CD14-positive monocyte (primary cell): ENCODE results near the gene NCOA6. TPM values are rescaled to one million over a fixed set of nuclear protein-coding genes. Genes with fewer than 3 reads are reported as not detected.

Experiments
- DNase-seq, 3 donors: peaks; one replicate each; pipeline ENCODE4 v3.0.0-alpha.2; 2011 to 2022
- H2AFZ ChIP-seq: 2 replicates; pipeline ENCODE4 v1.6.0; 2012; ENCODE audit warnings: mild to moderate bottlenecking, low read depth, low read length, inconsistent platforms; ENCODE audit not compliant: insufficient read depth, poor library complexity, severe bottlenecking
- H3K27ac ChIP-seq, 2 donors: 1 replicate in 1 of 2; 2 replicates in 1 of 2; pipeline ENCODE4 v1.5.1; 2012 to 2013; ENCODE audit warnings: low read length in 2 of 2, control low read depth in 1 of 2, inconsistent platforms in 1 of 2, low read depth in 1 of 2, mild to moderate bottlenecking in 1 of 2
- H3K27me3 ChIP-seq, 2 donors: one replicate each; pipeline versions ENCODE4 v1.6.0 to v1.6.1; 2011 to 2013; ENCODE audit warnings: low read length in 2 of 2; ENCODE audit not compliant: control insufficient read depth in 2 of 2, insufficient read depth in 2 of 2
- H3K36me3 ChIP-seq, 2 donors: replicated peaks in 1 of 2; 1 replicate in 1 of 2; 2 replicates in 1 of 2; pipeline versions ENCODE4 v1.5.1 to v1.6.1; 2012 to 2013; ENCODE audit warnings: low read length in 2 of 2, control low read depth in 1 of 2, inconsistent platforms in 1 of 2, mild to moderate bottlenecking in 1 of 2; ENCODE audit not compliant: insufficient read depth in 2 of 2, control insufficient read depth in 1 of 2
- H3K4me1 ChIP-seq, 2 donors: 1 replicate in 1 of 2; 2 replicates in 1 of 2; pipeline versions ENCODE4 v1.5.1 to v1.6.1; 2012 to 2013; ENCODE audit warnings: low read length in 2 of 2, control low read depth in 1 of 2, inconsistent platforms in 1 of 2, mild to moderate bottlenecking in 1 of 2, moderate library complexity in 1 of 2; ENCODE audit not compliant: insufficient read depth in 2 of 2, control insufficient read depth in 1 of 2
- H3K4me2 ChIP-seq: replicated peaks from 2 replicates; pipeline ENCODE3; 2012; ENCODE audit warnings: low read length, moderate library complexity, mild to moderate bottlenecking; ENCODE audit not compliant: poor library complexity, severe bottlenecking; ENCODE audit errors: extremely low read depth
- H3K4me3 ChIP-seq, 3 experiments: fragments of 200-600 bp in 1 of 3; sonication (generic) in 1 of 3; replicated peaks in 1 of 3; 1 replicate in 2 of 3; 2 replicates in 1 of 3; pipeline ENCODE4 v1.5.1; 2011 to 2013; ENCODE audit warnings: low read length in 3 of 3, mild to moderate bottlenecking in 3 of 3, control low read depth in 2 of 3, low read depth in 2 of 3, inconsistent platforms in 1 of 3, moderate library complexity in 1 of 3
- H3K79me2 ChIP-seq: 2 replicates; pipeline ENCODE4 v1.6.0; 2012; ENCODE audit warnings: mild to moderate bottlenecking, control low read depth, inconsistent platforms, low read length, moderate library complexity; ENCODE audit not compliant: insufficient read depth
- H3K9ac ChIP-seq: 2 replicates; pipeline ENCODE4 v1.6.0; 2017; ENCODE audit warnings: low read length, mild to moderate bottlenecking; ENCODE audit not compliant: insufficient read depth, poor library complexity, severe bottlenecking
- H3K9me3 ChIP-seq, 2 donors: replicated peaks in 1 of 2; 1 replicate in 1 of 2; 2 replicates in 1 of 2; pipeline versions ENCODE4 v1.5.1 to v1.6.1; 2012 to 2013; ENCODE audit warnings: low read length in 2 of 2, control low read depth in 1 of 2; ENCODE audit not compliant: control insufficient read depth in 1 of 2, insufficient read depth in 1 of 2
- H4K20me1 ChIP-seq: 2 replicates; pipeline ENCODE4 v1.6.0; 2012; ENCODE audit warnings: mild to moderate bottlenecking, low read length, control low read depth, moderate library complexity; ENCODE audit not compliant: insufficient read depth
- H3K27ac Mint-ChIP-seq, 7 donors: one replicate each; pipeline ENCODE4 v1.8.0; 2020; ENCODE audit warnings: mild to moderate bottlenecking in 7 of 7, mixed read lengths in 7 of 7, moderate library complexity in 6 of 7, inconsistent platforms in 2 of 7
- H3K27me3 Mint-ChIP-seq, 3 donors: one replicate each; pipeline ENCODE4 v1.8.0; 2021 to 2022; ENCODE audit warnings: low read depth in 3 of 3, mild to moderate bottlenecking in 3 of 3, mixed read lengths in 3 of 3, moderate library complexity in 3 of 3, inconsistent platforms in 1 of 3
- H3K36me3 Mint-ChIP-seq, 2 donors: one replicate each; pipeline ENCODE4 v1.8.0; 2020; ENCODE audit warnings: mixed read lengths in 2 of 2, inconsistent platforms in 1 of 2, mild to moderate bottlenecking in 1 of 2
- H3K4me1 Mint-ChIP-seq: one replicate; pipeline ENCODE4 v1.8.0; 2020; ENCODE audit warnings: mild to moderate bottlenecking, mixed read lengths
- H3K4me3 Mint-ChIP-seq, 2 donors: one replicate each; pipeline ENCODE4 v1.8.0; 2020; ENCODE audit warnings: mild to moderate bottlenecking in 2 of 2, mixed read lengths in 2 of 2, moderate library complexity in 1 of 2
- H3K9me3 Mint-ChIP-seq, 7 donors: one replicate each; pipeline ENCODE4 v1.8.0; 2020 to 2022; ENCODE audit warnings: mixed read lengths in 7 of 7, mild to moderate bottlenecking in 6 of 7, moderate library complexity in 6 of 7, inconsistent platforms in 2 of 7
- CTCF ChIP-seq: fragments of 200-600 bp; IDR thresholded peaks from one replicate; pipeline ENCODE4 v1.8.0; 2022; ENCODE audit warnings: antibody characterized with exemption, mild to moderate bottlenecking
- WGBS: methylation state at CpG from one replicate; pipeline ENCODE4 v1.1.5; 2013; ENCODE audit warnings: missing lambda C conversion rate; ENCODE audit not compliant: insufficient coverage; 5-methylcytosine and 5-hydroxymethylcytosine counted together
- intact Hi-C, 2 donors: fragments of 100-400 bp; cut with micrococcal nuclease; formaldehyde crosslinking; loops; one replicate each; pipeline versions ENCODE4 v1.15.0 to v1.15.1; 2023
- polyA plus RNA-seq, 3 donors: library from polyadenylated mRNA; depleted of rRNA in 1 of 3; unstranded in 2 of 3; stranded (reverse) in 1 of 3; fragments of 300-500 nt in 2 of 3; fragments of >200 nt in 1 of 3; fragmentation: Illumina TruSeq in 2 of 3; gene quantifications; 1 replicate in 2 of 3; 2 replicates in 1 of 3; pipeline ENCODE4 v1.2.3, GENCODE V29; 2012 to 2021

Gene NCOA6
- polyA plus RNA-seq, 3 donors = 2.8 to 19.0 (median 3.9) TPM

GRCh38 chr20:34859826-34860545 is 34.5 kb upstream of the NCOA6 start:
- H3K4me1 ChIP-seq = peaks cover 3 to 4% of the 10 kb centered on the region in 2 donors
- no peak overlapping the region for H3K27ac ChIP-seq
- Mint-ChIP-seq H3K27me3 (peaks cover 0 to 3% (median 2%) of the 10 kb centered on the region in 3 donors), H3K4me1 (peaks cover 5% of the 10 kb centered on the region), H3K4me3 (no peak overlapping the region), H3K27ac (peak overlapping the region in 1 of 7 donors; percentile 32), H3K36me3 (peaks cover 10% of the 10 kb centered on the region in 2 donors), H3K9me3 (peaks cover 0 to 1% (median 0%) of the 10 kb centered on the region in 7 donors)
- H3K4me3 ChIP-seq = no peak overlapping the region
- no peak for DNase-seq
- no peaks in the 10 kb centered on the region for H3K27me3 ChIP-seq
- TF ChIP-seq CTCF = no peak
- H3K9me3 ChIP-seq = no peaks in the 10 kb centered on the region
- no peak overlapping the region for H3K9ac ChIP-seq
- intact Hi-C loops = no loop called here
- H3K79me2 ChIP-seq = no peaks in the 10 kb centered on the region
- H3K4me2 ChIP-seq = no peak overlapping the region
- no peaks in the 10 kb centered on the region for H3K36me3 ChIP-seq
- H4K20me1 ChIP-seq = no peaks in the 10 kb centered on the region
- no peak overlapping the region for H2AFZ ChIP-seq
- WGBS = 93% methylated on average over 3 of the region's 9 CpGs

- H3K36me3 ChIP-seq = peaks cover 0 to 2% of the 10 kb centered on the region in 2 donors
- Mint-ChIP-seq H3K4me1 (peaks cover 5% of the 10 kb centered on the region), H3K9me3 (peaks cover 0 to 1% (median 0%) of the 10 kb centered on the region in 7 donors), H3K27me3 (peaks cover 0 to 3% (median 2%) of the 10 kb centered on the region in 3 donors), H3K36me3 (peaks cover 10% of the 10 kb centered on the region in 2 donors), H3K27ac (no peak overlapping the region), H3K4me3 (no peak overlapping the region)
- intact Hi-C loops = no loop called here
- no peaks in the 10 kb centered on the region for H4K20me1 ChIP-seq
- H3K9me3 ChIP-seq = no peaks in the 10 kb centered on the region
- TF ChIP-seq CTCF = no peak
- no peak overlapping the region for H3K27ac ChIP-seq
- H3K4me3 ChIP-seq = no peak overlapping the region
- no peaks in the 10 kb centered on the region for H3K79me2 ChIP-seq
- H2AFZ ChIP-seq = no peak overlapping the region
- no peak overlapping the region for H3K9ac ChIP-seq
- H3K4me1 ChIP-seq = peaks cover 3 to 4% of the 10 kb centered on the region in 2 donors
- no peaks in the 10 kb centered on the region for H3K27me3 ChIP-seq
- no peak overlapping the region for H3K4me2 ChIP-seq
- no peak for DNase-seq
- WGBS = 98% methylated on average over 23 of the region's 26 CpGs
Measured at GRCh38 chr20:34859367-34859766, 33.9 kb upstream of the NCOA6 start.
